GM12873 (cell line): ENCODE measurements around the gene HMX1.

ENCODE experiments used
- TF ChIP-seq, protein P1 (sequence below): IDR thresholded peaks from 2 replicates; pipeline ENCODE4 v1.5.1; 2012; ENCODE audit warnings: low read depth, mild to moderate bottlenecking, moderate library complexity, low read length, control low read depth; ENCODE audit not compliant: insufficient read depth; ENCODE audit errors: missing control alignments

The HMX1 gene

DNA sequence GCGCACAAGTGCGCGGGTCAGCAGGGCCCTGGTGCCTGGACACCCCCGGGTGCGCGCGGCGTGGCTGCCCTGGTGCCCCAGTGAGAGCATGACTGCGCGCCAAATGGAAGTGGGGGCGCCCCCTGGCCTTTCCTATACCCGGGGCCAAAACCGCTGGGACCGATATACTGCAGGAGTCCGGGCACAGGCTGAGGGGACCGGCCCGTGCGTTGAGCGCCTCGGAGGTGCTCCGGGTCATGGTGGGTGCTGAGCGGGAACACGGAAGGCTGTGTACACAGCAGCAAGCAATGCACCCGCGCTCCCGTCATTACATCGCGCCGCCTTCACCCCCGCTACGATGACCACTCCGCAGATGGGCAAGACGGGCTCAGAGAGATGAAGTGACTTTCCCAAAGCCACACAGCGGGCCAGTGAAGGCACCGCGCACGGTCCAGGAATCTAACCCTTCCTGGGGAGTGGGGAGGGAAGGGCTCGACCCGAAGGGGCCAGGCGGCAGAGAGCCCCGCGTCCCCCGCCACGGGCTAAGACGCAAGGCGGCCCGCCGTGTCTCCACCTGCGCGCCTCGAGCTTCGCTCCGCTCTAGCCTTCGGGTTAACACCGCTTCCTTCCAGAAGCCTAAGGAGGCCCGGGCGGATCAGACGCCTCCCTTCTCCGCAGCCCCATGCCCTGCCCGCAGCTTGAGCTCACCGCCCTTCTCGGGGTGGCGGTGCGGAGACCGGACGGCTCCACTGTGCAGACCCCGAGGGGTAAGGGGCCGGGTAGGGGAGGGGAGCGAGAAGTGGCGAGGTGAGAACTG lies 11.3 kb downstream of the HMX1 start:
- TF ChIP-seq, protein P1, sequence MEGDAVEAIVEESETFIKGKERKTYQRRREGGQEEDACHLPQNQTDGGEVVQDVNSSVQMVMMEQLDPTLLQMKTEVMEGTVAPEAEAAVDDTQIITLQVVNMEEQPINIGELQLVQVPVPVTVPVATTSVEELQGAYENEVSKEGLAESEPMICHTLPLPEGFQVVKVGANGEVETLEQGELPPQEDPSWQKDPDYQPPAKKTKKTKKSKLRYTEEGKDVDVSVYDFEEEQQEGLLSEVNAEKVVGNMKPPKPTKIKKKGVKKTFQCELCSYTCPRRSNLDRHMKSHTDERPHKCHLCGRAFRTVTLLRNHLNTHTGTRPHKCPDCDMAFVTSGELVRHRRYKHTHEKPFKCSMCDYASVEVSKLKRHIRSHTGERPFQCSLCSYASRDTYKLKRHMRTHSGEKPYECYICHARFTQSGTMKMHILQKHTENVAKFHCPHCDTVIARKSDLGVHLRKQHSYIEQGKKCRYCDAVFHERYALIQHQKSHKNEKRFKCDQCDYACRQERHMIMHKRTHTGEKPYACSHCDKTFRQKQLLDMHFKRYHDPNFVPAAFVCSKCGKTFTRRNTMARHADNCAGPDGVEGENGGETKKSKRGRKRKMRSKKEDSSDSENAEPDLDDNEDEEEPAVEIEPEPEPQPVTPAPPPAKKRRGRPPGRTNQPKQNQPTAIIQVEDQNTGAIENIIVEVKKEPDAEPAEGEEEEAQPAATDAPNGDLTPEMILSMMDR: no peak

DNA sequence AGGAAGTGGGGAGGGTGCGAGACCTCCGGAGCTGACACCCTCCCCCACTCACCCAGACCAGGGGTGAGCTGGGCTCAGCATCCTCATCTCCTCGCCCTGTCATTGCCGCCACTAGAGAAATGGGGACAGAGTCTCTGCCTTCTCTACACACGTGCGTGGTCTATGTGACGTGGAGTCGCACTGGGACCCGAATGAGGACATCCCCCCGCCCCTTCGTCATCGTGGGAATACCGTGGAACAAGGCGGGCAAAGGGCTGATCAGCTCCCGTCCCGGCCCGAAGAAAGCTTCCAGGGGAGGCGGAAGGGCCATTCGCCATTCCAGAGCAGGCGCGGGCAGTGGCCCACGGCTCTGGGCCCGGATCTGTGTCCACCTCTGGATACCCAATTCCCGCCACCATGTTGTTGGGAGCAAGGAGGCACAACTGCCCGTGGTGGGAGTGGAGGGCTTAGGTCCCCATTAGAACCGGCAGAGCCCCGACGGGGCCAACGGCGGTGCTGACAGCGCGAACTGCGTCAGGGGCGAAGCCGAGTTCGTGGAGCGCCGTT lies 12.0 kb downstream of the HMX1 start:
- TF ChIP-seq, protein P1: no peak

DNA sequence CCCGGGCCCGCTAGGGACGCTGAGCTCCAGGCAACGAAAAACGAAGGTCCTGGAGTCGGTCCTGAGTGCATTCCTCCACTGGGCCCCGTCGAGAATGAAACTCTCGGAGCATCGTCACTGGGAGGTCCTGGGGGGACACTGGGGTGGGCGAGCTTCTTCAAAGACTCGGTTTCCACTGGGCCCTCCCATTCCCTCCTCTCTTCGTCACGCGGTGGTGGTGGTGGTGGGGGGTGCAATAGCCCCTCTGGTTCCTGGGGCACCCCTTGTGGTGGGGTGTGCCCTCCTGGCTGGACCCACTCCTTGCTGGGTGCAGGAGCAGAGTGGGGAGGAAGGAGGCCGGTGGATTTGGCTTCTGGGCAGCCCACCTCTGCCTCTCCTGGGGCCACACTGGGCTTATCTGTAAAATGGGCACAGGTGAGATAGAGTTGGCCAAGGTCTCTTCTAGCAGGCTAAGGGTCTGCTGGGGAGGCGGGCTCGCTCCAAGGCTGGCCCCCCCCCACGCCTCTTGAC lies 12.9 kb downstream of the HMX1 start:
- TF ChIP-seq, protein P1: no peak

DNA sequence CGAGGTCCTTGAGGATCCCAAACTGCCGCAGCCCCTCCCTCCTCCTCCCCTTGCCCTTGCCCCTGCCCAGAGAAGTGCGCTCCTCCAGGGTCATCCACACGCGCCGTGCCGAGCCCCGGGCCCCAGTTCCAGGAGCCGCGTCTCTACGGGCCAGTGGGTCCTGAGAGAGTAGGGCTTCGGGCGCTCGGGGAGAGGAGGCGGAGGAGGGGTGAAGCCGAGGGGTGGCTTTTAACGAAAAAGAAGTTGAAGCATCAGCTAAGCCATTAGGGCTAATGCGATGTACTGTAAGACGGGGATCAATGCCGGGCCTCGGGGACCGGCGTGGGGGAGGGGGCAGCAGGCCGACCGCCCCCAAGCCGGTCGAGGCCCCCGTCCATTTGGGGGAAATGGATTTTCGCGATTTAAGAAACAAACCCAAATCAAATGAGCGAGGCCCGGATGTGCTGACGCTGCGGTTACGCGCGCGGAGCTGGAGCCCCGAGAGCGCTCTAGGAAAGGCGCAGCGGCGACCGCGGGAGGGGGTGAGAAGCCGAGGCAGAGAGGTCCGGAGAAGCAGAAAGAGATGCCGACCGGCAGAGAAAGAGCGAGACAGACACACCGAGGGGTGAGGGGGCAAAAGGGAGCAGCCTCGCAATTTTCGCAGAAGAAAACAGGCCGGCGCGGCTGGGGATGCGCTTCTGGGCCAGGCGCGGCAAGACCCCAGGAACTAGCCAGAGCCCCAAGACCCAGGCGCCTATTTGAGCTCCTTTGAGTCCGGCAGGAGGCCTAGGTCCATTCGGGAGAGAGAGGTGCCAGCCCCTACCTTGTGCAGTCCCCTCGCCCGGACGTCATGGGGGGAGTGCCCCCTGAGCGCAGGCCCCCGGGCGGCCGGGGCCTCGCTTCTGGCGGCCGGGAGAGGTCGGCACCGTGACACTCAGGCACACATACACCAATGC lies 13.6 kb downstream of the HMX1 start:
- TF ChIP-seq, protein P1: no peak

DNA sequence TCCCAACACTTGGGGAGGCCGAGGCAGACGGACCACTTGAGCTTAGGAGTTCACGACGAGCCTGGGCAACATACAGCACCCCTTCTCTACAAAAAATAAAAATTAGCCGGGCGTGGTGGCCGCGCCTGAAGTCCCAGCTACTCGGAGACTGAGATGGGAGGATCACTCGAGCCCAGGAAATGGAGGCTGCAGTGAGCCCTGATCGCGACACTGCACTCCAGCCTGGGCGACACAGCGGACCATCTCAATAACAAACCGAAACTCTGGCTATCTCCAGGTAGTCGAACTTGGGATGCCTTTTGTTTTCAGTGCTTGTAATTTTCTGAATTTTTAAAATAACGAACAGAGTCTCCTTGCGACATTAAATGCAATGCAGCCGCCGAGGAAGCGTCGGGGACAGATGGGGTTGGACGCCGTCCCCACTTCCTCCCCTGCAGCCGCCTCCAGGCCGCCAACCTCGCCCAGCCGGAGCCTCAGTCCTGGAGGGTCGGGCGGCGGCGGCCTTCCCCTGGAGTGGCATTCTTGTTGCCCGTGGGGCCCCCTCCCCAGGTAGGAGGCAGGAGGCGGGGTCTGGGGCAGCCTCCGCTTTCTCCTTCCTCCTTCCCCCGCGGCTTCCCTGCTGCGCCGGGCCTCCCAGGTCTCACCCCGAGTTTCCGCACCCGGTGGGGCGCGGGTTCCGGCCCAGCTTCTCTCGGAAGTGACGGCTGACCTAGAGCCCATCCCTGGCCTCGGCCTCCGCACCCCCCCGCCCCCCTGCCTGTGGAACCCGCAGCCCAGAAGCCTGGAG lies 14.6 kb downstream of the HMX1 start:
- TF ChIP-seq, protein P1: no peak

DNA sequence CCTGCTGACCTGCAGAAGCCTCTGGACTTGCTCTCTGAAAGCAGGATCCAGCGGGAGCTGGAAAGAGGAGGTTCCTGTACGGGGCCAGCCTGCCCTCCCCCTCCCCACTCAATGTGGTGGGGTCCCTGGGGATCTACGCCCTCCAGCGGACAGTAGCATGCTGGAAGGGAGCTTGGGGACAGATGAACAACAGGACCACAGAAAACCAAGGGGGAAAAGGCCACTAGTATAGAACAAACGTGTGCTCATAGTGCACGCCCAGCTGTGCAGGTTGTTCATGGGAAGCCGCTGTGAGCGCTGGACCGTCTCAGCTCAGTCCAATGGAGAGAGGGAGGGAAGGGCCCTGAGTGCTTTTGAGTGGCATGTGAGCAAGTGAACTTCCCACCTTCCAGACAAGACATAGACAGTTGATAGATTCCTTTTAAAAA lies 15.8 kb downstream of the HMX1 start:
- TF ChIP-seq, protein P1: no peak

DNA sequence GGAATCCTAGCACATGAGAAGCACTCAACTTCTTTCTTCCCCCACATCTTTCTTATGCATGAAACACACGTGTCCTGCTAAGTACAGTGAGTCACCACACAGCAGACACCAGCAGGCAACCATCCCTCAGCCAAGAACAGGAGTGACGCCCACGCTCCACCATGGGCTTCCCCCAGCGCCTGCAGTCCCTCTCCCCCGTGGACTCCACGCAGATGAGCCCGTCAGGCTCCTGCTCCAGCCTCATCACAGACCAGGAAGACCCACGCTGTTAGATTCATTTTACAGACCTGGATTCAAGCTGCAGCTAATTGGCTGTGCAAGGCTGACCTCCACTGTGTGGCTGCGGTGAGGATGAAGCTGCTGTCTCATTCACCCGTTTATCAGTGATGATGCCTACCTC lies 16.7 kb downstream of the HMX1 start:
- TF ChIP-seq, protein P1: no peak
